NOMO-1 treated with DMSO at 0.1 percent for 48 hours (cell line): ENCODE data around the gene CCDC85B.
A peak's percentile ranks its signal among the peaks of the same experiment; 100 is the strongest.
"Not testable (repeated sequence)": the region's sequence is repeated elsewhere in the genome, so short reads cannot be mapped to it uniquely, and the experiment has no call there.

Source experiments
- DNase-seq: peaks from one replicate; lab custom pipeline; 2025; ENCODE audit not compliant: unreplicated experiment; lab: John Stamatoyannopoulos, UW

CCDC85B gene

GRCh38 chr11:65885808-65886536 lies 4.5 kb upstream of the CCDC85B start:
- DNase-seq: no peak

- no peak for DNase-seq
Measured at GRCh38 chr11:65886826-65887722, 3.4 kb upstream of the CCDC85B start.

GRCh38 chr11:65887723-65888162 lies 2.7 kb upstream of the CCDC85B start:
- DNase-seq: no peak

- peak; percentile 97 for DNase-seq
Measured at GRCh38 chr11:65888163-65888814, 2.2 kb upstream of the CCDC85B start, which contains the start of gene FIBP. FIBP (minus strand) TSS chr11:65888471; CDS start chr11:65888418, 53 bp downstream.

- no peak for DNase-seq
Measured at GRCh38 chr11:65891219-65892136, 1.0 kb downstream of the CCDC85B start.

GRCh38 chr11:65892137-65892540 lies 1.7 kb downstream of the CCDC85B start:
- not testable (repeated sequence) for DNase-seq

GRCh38 chr11:65892661-65893317 lies 2.3 kb downstream of the CCDC85B start:
- DNase-seq: no peak

- peak; percentile 14 for DNase-seq
Measured at GRCh38 chr11:65894034-65894591, 3.6 kb downstream of the CCDC85B start.

GRCh38 chr11:65895482-65895981 lies 5.1 kb downstream of the CCDC85B start:
- no peak for DNase-seq

- no peak for DNase-seq
Measured at GRCh38 chr11:65896034-65896999, 5.8 kb downstream of the CCDC85B start.

GRCh38 chr11:65897020-65897471 lies 6.6 kb downstream of the CCDC85B start:
- no peak for DNase-seq

GRCh38 chr11:65898656-65899355 lies 8.3 kb downstream of the CCDC85B start:
- DNase-seq: no peak

GRCh38 chr11:65899356-65900124 lies 9.1 kb downstream of the CCDC85B start:
- DNase-seq: peak; percentile 46

- peak; percentile 82 for DNase-seq
Measured at GRCh38 chr11:65900125-65900898, 9.8 kb downstream of the CCDC85B start, which contains the start of gene FOSL1. FOSL1 (minus strand) TSS chr11:65900388; CDS start chr11:65900339, 49 bp downstream.

GRCh38 chr11:65900899-65901180 lies 10.4 kb downstream of the CCDC85B start:
- DNase-seq: no peak

- DNase-seq: no peak
Measured at GRCh38 chr11:65903068-65903481, 12.6 kb downstream of the CCDC85B start.
